ENCODE results near the gene AP4E1. TPM values are rescaled to one million over a fixed set of nuclear protein-coding genes. Genes with fewer than 3 reads are reported as not detected.

AP4E1 gene
- total and polyA plus RNA-seq, 2 donors (not counting 3 experiments of a cell fraction or from before 2014, with no cell fraction given): 1.6 to 9.8 TPM

- POLR2A ChIA-PET: no interaction called here
- H3K4me3 ChIP-seq (replicated peaks in 1 of 3; ENCODE audit: insufficient read depth in 1 of 3, low read depth in 1 of 3, low read length in 3 of 3): no peak overlapping the region
- DNase-seq (ENCODE audit: low read depth, low spot score): no peak
- H3K4me2 ChIP-seq (ENCODE audit: insufficient read depth, low read length): no peak overlapping the region
- H3K9ac ChIP-seq (replicated peaks; ENCODE audit: extremely low read depth, insufficient read depth, low read length): no peak overlapping the region
- H3K9me3 ChIP-seq (replicated peaks; ENCODE audit: control insufficient read depth, insufficient read depth, low read length): no peaks in the 10 kb centered on the region
- no peaks in the 10 kb centered on the region for H4K20me1 ChIP-seq (replicated peaks; ENCODE audit: control insufficient read depth, extremely low read depth, insufficient read depth, low read length)
- TF ChIP-seq POLR2AphosphoS5 (IDR thresholded peaks at IDR 0.05; ENCODE audit: insufficient read depth, low read depth, low read length) (no peak), MYC (IDR thresholded peaks at IDR 0.05; ENCODE audit: low read depth, low read length) (no peak), EZH2 (IDR thresholded peaks at IDR 0.05; ENCODE audit: borderline replicate concordance, low read depth, low read length, severe bottlenecking) (no peak), CTCF (IDR thresholded peaks at IDR 0.05; ENCODE audit: extremely low read depth in 1 of 2, insufficient read depth in 1 of 2, low read depth in 1 of 2, low read length in 2 of 2) (no peak), GATA2 (IDR thresholded peaks at IDR 0.05; ENCODE audit: insufficient read depth, insufficient read length, low read depth, low read length) (no peak), POLR2A (IDR thresholded peaks at IDR 0.05; ENCODE audit: low read depth, low read length) (no peak), JUN (IDR thresholded peaks at IDR 0.05; ENCODE audit: borderline replicate concordance, insufficient read depth, insufficient read length, low read depth) (no peak), MAX (IDR thresholded peaks at IDR 0.05; ENCODE audit: insufficient read depth, insufficient read length) (no peak), FOS (IDR thresholded peaks at IDR 0.05; ENCODE audit: borderline replicate concordance, insufficient read depth, low read length) (no peak)
- no peaks in the 10 kb centered on the region for H3K36me3 ChIP-seq (ENCODE audit: control insufficient read depth in 2 of 2, extremely low read depth in 1 of 2, insufficient read depth in 2 of 2, low read length in 2 of 2)
- no peaks in the 10 kb centered on the region for H3K79me2 ChIP-seq (ENCODE audit: control insufficient read depth, insufficient read depth, low read length)
- no peaks in the 10 kb centered on the region for H3K27me3 ChIP-seq (ENCODE audit: control insufficient read depth in 2 of 2, insufficient read depth in 2 of 2, low read length in 2 of 2)
- no peaks in the 10 kb centered on the region for H3K4me1 ChIP-seq (ENCODE audit: control insufficient read depth, extremely low read depth, insufficient read depth, low read length)
- H2AFZ ChIP-seq (ENCODE audit: low read depth, low read length): no peak overlapping the region
- CTCF ChIA-PET: interaction anchor here (0.9 kb wide), 1 partner anchor 10 kb away, joined by 4 read pairs; no protein-coding TSS in a partner anchor
- intact Hi-C loops (cut with micrococcal nuclease) (no loop called here), dilution Hi-C loops (cut with MboI; ENCODE audit: extremely low pct_ligation_motif_present, low sequenced_read_pairs) (no loop called here)
- H3K9me1 ChIP-seq (replicated peaks; ENCODE audit: control insufficient read depth, extremely low read depth, insufficient read depth, low read length): no peaks in the 10 kb centered on the region
- H3K27ac ChIP-seq (ENCODE audit: insufficient read depth, low read depth, low read length): no peak overlapping the region
- BruUV-seq (replicated peaks): no TSS peak
- FAIRE-seq: no peak
Observed at GRCh38 chr15:51038974-51039319, 130.5 kb downstream of the AP4E1 start.

All from endothelial cell of umbilical vein (primary cell).